Measurements from ENCODE around the gene PAX4.
"Not testable (repeated sequence)": the region's sequence is repeated elsewhere in the genome, so short reads cannot be mapped to it uniquely, and the experiment has no call there.

The PAX4 gene

DNA sequence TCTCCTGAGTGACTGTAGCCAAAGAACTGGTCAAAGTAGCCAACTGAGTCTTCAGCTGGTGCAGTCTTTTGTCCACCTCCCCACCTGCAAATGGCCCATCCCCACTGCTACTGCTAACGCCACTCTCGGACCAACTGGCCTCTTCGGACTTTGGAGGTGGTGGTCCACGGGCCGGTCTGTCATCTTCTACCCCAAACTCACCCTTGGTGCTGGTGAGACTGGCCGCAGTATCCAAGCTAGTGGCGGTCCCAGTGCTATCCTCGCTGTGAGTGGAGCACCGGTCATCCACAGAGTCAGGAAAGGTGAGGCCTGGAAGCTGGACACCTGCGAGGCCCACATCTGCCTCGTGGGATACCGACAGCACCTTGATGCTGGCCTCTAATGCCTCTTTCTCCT lies 33.3 kb downstream of the PAX4 start:
- no peak for FAIRE-seq

- FAIRE-seq: no peak
Measured at GRCh38 chr7:127582361-127582760, 35.6 kb downstream of the PAX4 start.

GRCh38 chr7:127581716-127582115 lies 36.2 kb downstream of the PAX4 start:
- no peak for FAIRE-seq

GRCh38 chr7:127580612-127581011 lies 37.3 kb downstream of the PAX4 start:
- FAIRE-seq: no peak

DNA sequence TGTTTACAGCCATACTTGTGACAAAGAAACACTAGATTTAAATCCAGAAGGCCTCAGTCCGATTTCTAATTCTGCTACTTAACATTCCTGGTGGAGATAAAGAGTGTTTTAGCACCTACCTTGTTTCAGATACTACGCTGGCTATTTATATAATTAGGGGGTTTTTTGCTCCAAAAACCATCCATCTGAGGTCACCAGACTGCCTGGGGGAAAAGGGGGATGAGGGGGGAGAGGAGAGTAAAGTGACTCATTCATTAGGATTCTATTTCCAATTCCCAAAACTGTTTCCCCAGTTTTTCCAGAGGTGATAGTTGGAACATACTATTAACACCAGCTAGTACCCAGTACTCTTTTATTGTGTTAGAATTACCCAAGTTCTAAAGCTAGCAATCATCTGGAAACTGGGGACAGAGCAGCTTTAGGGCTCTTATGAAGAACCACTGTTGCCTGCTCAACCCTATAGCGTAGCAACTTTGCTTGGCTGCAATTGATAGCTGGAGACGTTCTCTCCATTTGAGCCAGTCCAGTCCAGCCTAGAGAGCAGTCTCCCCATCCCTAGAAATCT lies 39.1 kb downstream of the PAX4 start:
- no peak for FAIRE-seq

- no peak for FAIRE-seq
Measured at GRCh38 chr7:127578036-127578684, 39.8 kb downstream of the PAX4 start.

DNA sequence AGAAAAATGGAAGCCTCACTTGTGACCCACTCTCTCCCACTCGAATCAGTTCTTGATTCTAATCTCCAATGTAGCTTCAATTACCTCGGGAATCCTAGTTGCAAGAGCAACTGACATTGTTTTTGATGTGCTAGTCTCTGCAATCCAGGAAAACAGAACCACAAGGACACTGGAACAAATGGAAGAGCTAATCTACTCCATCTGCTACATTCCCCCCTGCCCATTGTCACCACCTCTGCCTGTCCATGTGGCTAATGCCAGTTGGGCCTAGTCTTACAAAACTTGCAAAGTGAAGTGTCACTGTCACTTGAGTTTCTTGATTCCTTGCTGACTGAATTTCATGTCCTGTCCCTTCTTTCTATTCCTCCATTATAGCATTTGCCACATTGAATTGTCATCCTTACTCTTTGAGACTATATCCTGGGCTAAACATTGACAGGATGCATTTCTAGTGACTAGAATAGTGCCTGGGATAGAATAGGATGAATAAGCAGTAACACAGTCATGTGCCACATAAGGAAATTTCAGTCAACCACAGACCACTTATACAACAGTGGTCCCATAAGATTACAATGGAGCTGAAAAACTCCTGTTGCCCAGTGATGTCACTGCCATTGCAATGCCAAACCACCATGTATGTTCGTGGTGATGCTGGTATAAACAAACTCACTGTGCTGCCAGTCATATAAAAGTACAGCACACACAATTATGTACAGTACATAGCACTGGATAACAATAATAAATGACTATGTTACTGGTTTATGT lies 46.0 kb downstream of the PAX4 start:
- FAIRE-seq: no peak

- not testable (repeated sequence) for FAIRE-seq
Measured at GRCh38 chr7:127568034-127568433, 49.9 kb downstream of the PAX4 start.

DNA sequence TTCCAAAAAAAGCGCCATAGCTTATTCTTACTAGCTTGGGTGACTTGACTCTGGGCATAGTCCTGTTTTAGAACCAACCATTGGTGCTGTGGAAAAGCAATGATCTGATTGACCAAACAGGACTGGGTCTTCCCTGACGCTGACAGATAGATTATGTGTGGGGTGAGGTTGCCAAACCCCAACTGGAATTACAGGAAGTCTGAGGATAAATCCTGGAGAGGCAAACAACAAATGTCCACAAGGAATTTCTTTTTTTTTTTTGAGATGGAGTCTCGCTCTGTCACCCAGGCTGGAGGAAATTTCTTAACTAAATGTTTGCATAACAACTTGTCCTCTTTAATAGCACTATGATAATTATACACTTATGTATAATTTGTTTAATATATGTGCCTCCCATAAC lies 51.7 kb downstream of the PAX4 start:
- no peak for FAIRE-seq
